Astrocyte (in vitro differentiated cells and primary cell): ENCODE data around the gene CCDC15. TPM values are rescaled to one million over a fixed set of nuclear protein-coding genes. Genes with fewer than 3 reads are reported as not detected.

Experiments
- DNase-seq: peaks from one replicate; pipeline ENCODE4 v3.0.0-alpha.2; 2010; ENCODE audit warnings: low read depth
- FAIRE-seq: peaks from 2 replicates; lab custom pipeline; 2011; peaks lifted over from hg19 to GRCh38; lab: Jason Lieb, UNC
- H2AFZ ChIP-seq: 2 replicates; pipeline ENCODE4 v1.6.0; 2012; ENCODE audit warnings: low read depth, low read length, inconsistent platforms
- H3K27ac ChIP-seq: 2 replicates; pipeline ENCODE4 v1.5.1; 2011; ENCODE audit warnings: low read depth, low read length, inconsistent platforms
- H3K27me3 ChIP-seq: 2 replicates; pipeline ENCODE4 v1.6.0; 2011; ENCODE audit warnings: low read length, inconsistent platforms; ENCODE audit not compliant: insufficient read depth
- H3K36me3 ChIP-seq: 2 replicates; pipeline ENCODE4 v1.5.1; 2011; ENCODE audit warnings: low read length, inconsistent platforms; ENCODE audit not compliant: insufficient read depth
- H3K4me1 ChIP-seq: 2 replicates; pipeline ENCODE4 v1.5.1; 2011; ENCODE audit warnings: low read length, inconsistent platforms; ENCODE audit not compliant: insufficient read depth
- H3K4me2 ChIP-seq: 2 replicates; pipeline ENCODE4 v1.6.0; 2012; ENCODE audit warnings: low read length, inconsistent platforms
- H3K4me3 ChIP-seq: 2 replicates; pipeline ENCODE4 v1.5.1; 2011; ENCODE audit warnings: low read depth, mild to moderate bottlenecking, low read length, inconsistent platforms; ENCODE audit not compliant: insufficient read depth
- H3K79me2 ChIP-seq: 2 replicates; pipeline ENCODE4 v1.6.0; 2012; ENCODE audit warnings: mild to moderate bottlenecking, low read length, inconsistent platforms; ENCODE audit not compliant: insufficient read depth
- H3K9ac ChIP-seq: 2 replicates; pipeline ENCODE4 v1.6.0; 2012; ENCODE audit warnings: mild to moderate bottlenecking, low read length, inconsistent platforms
- H3K9me3 ChIP-seq: 2 replicates; pipeline ENCODE4 v1.5.1; 2012; ENCODE audit warnings: low read depth, mild to moderate bottlenecking, low read length, inconsistent platforms; ENCODE audit not compliant: insufficient read depth
- H4K20me1 ChIP-seq: 2 replicates; pipeline ENCODE4 v1.6.0; 2012; ENCODE audit warnings: low read length, inconsistent platforms; ENCODE audit not compliant: insufficient read depth
- H3K27ac Mint-ChIP-seq: one replicate; pipeline ENCODE4 v1.8.0; 2021; ENCODE audit warnings: mild to moderate bottlenecking, mixed read lengths; ENCODE audit not compliant: unreplicated experiment
- H3K27me3 Mint-ChIP-seq: one replicate; pipeline ENCODE4 v1.8.0; 2021; ENCODE audit warnings: low read depth, mixed read lengths; ENCODE audit not compliant: unreplicated experiment
- H3K36me3 Mint-ChIP-seq: one replicate; pipeline ENCODE4 v1.8.0; 2021; ENCODE audit warnings: low read depth, mixed read lengths; ENCODE audit not compliant: unreplicated experiment
- H3K4me1 Mint-ChIP-seq: one replicate; pipeline ENCODE4 v1.8.0; 2021; ENCODE audit warnings: low read depth, mixed read lengths; ENCODE audit not compliant: unreplicated experiment
- H3K4me3 Mint-ChIP-seq: one replicate; pipeline ENCODE4 v1.8.0; 2021; ENCODE audit warnings: mild to moderate bottlenecking, moderate library complexity, mixed read lengths; ENCODE audit not compliant: unreplicated experiment
- H3K9me3 Mint-ChIP-seq: one replicate; pipeline ENCODE4 v1.8.0; 2021; ENCODE audit warnings: mild to moderate bottlenecking, mixed read lengths; ENCODE audit not compliant: unreplicated experiment
- EZH2 ChIP-seq: IDR thresholded peaks from 2 replicates; pipeline ENCODE4 v1.6.1; 2012; ENCODE audit warnings: mild to moderate bottlenecking, low read length, inconsistent platforms; ENCODE audit not compliant: insufficient read depth
- total RNA-seq: library from RNA; stranded (reverse); gene quantifications from 2 replicates; pipeline ENCODE4 v1.2.1, GENCODE V29; 2021
- TF ChIP-seq, protein P1 (sequence below): IDR thresholded peaks from 2 replicates; pipeline ENCODE4 v1.5.1; 2011; ENCODE audit warnings: low read depth, mild to moderate bottlenecking, inconsistent platforms, low read length, moderate library complexity; ENCODE audit not compliant: insufficient read depth

CCDC15 gene
- total RNA-seq, 1 donor from 2014 or later = 0.75 TPM

DNA sequence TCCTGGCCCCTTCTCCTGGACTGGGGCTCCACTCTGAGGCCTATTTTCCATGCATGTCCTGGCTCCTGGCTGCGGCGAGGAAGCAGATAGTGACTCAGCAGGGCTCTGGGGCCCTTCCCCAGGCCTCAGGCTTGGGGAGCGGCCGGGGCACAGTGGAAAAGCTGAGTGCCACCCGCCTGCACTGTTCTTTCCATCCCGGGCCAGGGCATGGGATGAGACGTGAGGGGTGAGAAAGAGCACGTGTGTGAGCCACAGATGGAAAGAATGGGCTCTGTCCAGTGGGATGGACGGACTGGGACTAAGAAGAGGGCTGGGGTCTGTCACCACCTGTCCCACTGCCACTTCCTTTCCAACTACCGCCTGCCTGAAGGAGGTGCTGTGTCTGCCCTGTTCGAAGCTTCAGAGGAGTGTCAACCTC is 121.9 kb downstream of the CCDC15 start:
- no peak overlapping the region for H3K4me3 ChIP-seq
- peaks cover 2% of the 10 kb centered on the region for H3K9me3 Mint-ChIP-seq
- H4K20me1 ChIP-seq = no peaks in the 10 kb centered on the region
- no peaks in the 10 kb centered on the region for H3K9me3 ChIP-seq
- H3K79me2 ChIP-seq = no peaks in the 10 kb centered on the region
- FAIRE-seq (no peak), DNase-seq (peak; percentile 29)
- no peaks in the 10 kb centered on the region for H3K36me3 ChIP-seq
- TF ChIP-seq, protein P1, sequence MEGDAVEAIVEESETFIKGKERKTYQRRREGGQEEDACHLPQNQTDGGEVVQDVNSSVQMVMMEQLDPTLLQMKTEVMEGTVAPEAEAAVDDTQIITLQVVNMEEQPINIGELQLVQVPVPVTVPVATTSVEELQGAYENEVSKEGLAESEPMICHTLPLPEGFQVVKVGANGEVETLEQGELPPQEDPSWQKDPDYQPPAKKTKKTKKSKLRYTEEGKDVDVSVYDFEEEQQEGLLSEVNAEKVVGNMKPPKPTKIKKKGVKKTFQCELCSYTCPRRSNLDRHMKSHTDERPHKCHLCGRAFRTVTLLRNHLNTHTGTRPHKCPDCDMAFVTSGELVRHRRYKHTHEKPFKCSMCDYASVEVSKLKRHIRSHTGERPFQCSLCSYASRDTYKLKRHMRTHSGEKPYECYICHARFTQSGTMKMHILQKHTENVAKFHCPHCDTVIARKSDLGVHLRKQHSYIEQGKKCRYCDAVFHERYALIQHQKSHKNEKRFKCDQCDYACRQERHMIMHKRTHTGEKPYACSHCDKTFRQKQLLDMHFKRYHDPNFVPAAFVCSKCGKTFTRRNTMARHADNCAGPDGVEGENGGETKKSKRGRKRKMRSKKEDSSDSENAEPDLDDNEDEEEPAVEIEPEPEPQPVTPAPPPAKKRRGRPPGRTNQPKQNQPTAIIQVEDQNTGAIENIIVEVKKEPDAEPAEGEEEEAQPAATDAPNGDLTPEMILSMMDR = no peak
- TF ChIP-seq EZH2 = no peak
- H3K27ac Mint-ChIP-seq = no peak overlapping the region
- no peak overlapping the region for H3K27ac ChIP-seq
- H3K27me3 ChIP-seq = no peaks in the 10 kb centered on the region
- peaks cover 42% of the 10 kb centered on the region for H3K27me3 Mint-ChIP-seq
- H3K4me1 ChIP-seq = peaks cover 25% of the 10 kb centered on the region
- peaks cover 23% of the 10 kb centered on the region for H3K4me1 Mint-ChIP-seq
- H3K9ac ChIP-seq = no peak overlapping the region
- H3K4me3 Mint-ChIP-seq = no peak overlapping the region
- no peak overlapping the region for H3K4me2 ChIP-seq
- peak overlapping the region; percentile 22 for H2AFZ ChIP-seq
- no peaks in the 10 kb centered on the region for H3K36me3 Mint-ChIP-seq

DNA sequence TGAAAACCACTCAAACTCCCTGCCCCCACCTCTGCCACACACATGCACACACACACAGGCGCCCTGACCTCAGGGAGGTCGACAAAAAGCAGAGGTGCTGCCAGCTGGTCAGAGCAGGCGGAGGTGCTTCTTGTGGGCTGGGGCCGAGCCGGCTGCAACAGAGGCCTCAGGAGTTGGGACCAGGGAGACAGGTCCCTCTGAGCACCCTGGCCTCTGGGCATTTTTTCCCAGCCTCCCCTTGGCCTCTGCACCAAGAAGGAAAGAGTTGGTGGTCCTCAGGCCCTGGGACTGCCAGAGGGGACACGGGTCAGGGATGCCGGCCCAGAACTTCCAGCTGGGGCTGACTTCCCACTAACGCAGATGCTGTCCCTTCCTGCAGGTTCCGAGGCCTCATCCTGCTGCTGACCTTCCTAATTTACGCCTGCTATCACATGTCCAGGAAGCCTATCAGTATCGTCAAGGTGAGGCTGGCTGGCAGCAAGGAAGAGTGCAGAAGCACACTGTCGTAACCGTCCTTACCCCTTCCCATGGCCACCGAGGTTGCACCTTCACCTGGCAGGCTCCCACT is 122.5 kb downstream of the CCDC15 start:
- no peak overlapping the region for H3K4me2 ChIP-seq
- H3K4me1 ChIP-seq = peaks cover 23% of the 10 kb centered on the region
- TF ChIP-seq EZH2 = no peak
- TF ChIP-seq, protein P1 = no peak
- Mint-ChIP-seq H3K36me3 (no peaks in the 10 kb centered on the region), H3K9me3 (peaks cover 2% of the 10 kb centered on the region), H3K4me3 (no peak overlapping the region), H3K4me1 (peaks cover 18% of the 10 kb centered on the region), H3K27ac (no peak overlapping the region), H3K27me3 (peaks cover 42% of the 10 kb centered on the region)
- no peak overlapping the region for H2AFZ ChIP-seq
- H3K4me3 ChIP-seq = no peak overlapping the region
- FAIRE-seq (no peak), DNase-seq (no peak)
- no peaks in the 10 kb centered on the region for H3K27me3 ChIP-seq
- H3K79me2 ChIP-seq = no peaks in the 10 kb centered on the region
- H3K36me3 ChIP-seq = no peaks in the 10 kb centered on the region
- H3K9me3 ChIP-seq = no peaks in the 10 kb centered on the region
- no peak overlapping the region for H3K9ac ChIP-seq
- no peaks in the 10 kb centered on the region for H4K20me1 ChIP-seq
- no peak overlapping the region for H3K27ac ChIP-seq

DNA sequence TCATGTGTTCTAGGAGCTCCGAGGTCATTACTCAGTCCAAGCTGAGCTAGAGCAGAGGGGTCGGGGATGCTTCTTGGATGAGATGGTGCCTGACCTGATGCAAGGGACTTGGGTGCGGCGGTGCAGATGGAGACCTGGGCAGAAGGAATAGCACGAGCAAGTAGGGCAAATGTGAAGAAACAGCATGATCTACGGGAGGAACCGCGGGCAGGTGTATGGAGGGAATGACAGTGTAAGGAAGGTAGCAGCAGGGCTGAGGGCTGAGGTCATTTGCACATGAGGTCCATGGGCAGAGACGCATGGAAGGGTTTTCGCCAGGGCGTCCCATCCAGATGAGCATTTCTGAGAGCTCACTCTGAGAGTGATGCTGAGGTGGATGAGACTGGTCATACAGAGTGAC is 124.0 kb downstream of the CCDC15 start:
- H4K20me1 ChIP-seq = no peaks in the 10 kb centered on the region
- no peak for FAIRE-seq
- no peak for TF ChIP-seq EZH2
- TF ChIP-seq, protein P1 = no peak
- peaks cover 29% of the 10 kb centered on the region for H3K4me1 ChIP-seq
- no peaks in the 10 kb centered on the region for H3K36me3 ChIP-seq
- Mint-ChIP-seq H3K36me3 (no peaks in the 10 kb centered on the region), H3K27me3 (peaks cover 37% of the 10 kb centered on the region), H3K4me1 (peaks cover 21% of the 10 kb centered on the region), H3K4me3 (no peak overlapping the region), H3K9me3 (peaks cover 2% of the 10 kb centered on the region), H3K27ac (no peak overlapping the region)
- DNase-seq = no peak
- H3K4me2 ChIP-seq = no peak overlapping the region
- H3K79me2 ChIP-seq = no peaks in the 10 kb centered on the region
- H3K9me3 ChIP-seq = no peaks in the 10 kb centered on the region
- H3K4me3 ChIP-seq = no peak overlapping the region
- H2AFZ ChIP-seq = no peak overlapping the region
- H3K9ac ChIP-seq = no peak overlapping the region
- H3K27ac ChIP-seq = no peak overlapping the region
- H3K27me3 ChIP-seq = no peaks in the 10 kb centered on the region
